GM12873 (cell line): ENCODE data around the gene DNTTIP2.
A peak's percentile ranks its signal among the peaks of the same experiment; 100 is the strongest.

Experiments
- CTCF ChIP-seq: IDR thresholded peaks from 2 replicates; pipeline ENCODE4 v1.5.1; 2012; ENCODE audit warnings: low read depth, mild to moderate bottlenecking, moderate library complexity, low read length, control low read depth; ENCODE audit not compliant: insufficient read depth; ENCODE audit errors: missing control alignments

The DNTTIP2 gene

GRCh38 chr1:93851327-93851712, 27.7 kb downstream of the DNTTIP2 start:
- no peak for TF ChIP-seq CTCF

- TF ChIP-seq CTCF = peak; percentile 53
These were observed 28.2 kb downstream of the DNTTIP2 start for GRCh38 chr1:93850687-93851326.

GRCh38 chr1:93848350-93848883, 30.6 kb downstream of the DNTTIP2 start:
- TF ChIP-seq CTCF = no peak

GRCh38 chr1:93847811-93848288, 31.2 kb downstream of the DNTTIP2 start:
- no peak for TF ChIP-seq CTCF

GRCh38 chr1:93846992-93847810, 31.8 kb downstream of the DNTTIP2 start:
- TF ChIP-seq CTCF = peak; percentile 6

- TF ChIP-seq CTCF = peak; percentile 33
These were observed 32.6 kb downstream of the DNTTIP2 start for GRCh38 chr1:93846206-93846991.

- TF ChIP-seq CTCF = no peak
These were observed 33.3 kb downstream of the DNTTIP2 start for GRCh38 chr1:93845538-93846205.
